OCI-M1 (cell line): ENCODE measurements around the gene VPS39.

Source experiments
- DNase-seq: peaks from one replicate; lab custom pipeline; 2025; lab: John Stamatoyannopoulos, UW

The VPS39 gene

GRCh38 chr15:42128476-42128875 is 79.6 kb downstream of the VPS39 start:
- no peak for DNase-seq

GRCh38 chr15:42123546-42123945 is 84.6 kb downstream of the VPS39 start:
- DNase-seq, result no peak

GRCh38 chr15:42121682-42122081 is 86.4 kb downstream of the VPS39 start:
- no peak for DNase-seq

- peak; percentile 62 for DNase-seq
These were observed 87.1 kb downstream of the VPS39 start for GRCh38 chr15:42121021-42121420.

GRCh38 chr15:42120285-42120684 is 87.8 kb downstream of the VPS39 start:
- DNase-seq, result no peak

- no peak for DNase-seq
These were observed 88.7 kb downstream of the VPS39 start for GRCh38 chr15:42119446-42119760.

GRCh38 chr15:42118650-42119445 is 89.3 kb downstream of the VPS39 start:
- DNase-seq, result peak; percentile 65

GRCh38 chr15:42111924-42112323 is 96.2 kb downstream of the VPS39 start:
- no peak for DNase-seq

- no peak for DNase-seq
These were observed 97.7 kb downstream of the VPS39 start for GRCh38 chr15:42110367-42110766.

- peak; percentile 12 for DNase-seq
These were observed 99.3 kb downstream of the VPS39 start for GRCh38 chr15:42108806-42109205.
